Right lobe of liver (tissue), 6 donors: ENCODE data around the gene SH3PXD2A. TPM values are rescaled to one million over a fixed set of nuclear protein-coding genes. Genes with fewer than 3 reads are reported as not detected.

ENCODE experiments used
- ATAC-seq, 4 donors: fragments of 200-7000 bp; cut with Tn5 transposase; one replicate each; pipeline ENCODE4 v1.9.1; 2020; ENCODE audit warnings: mild to moderate bottlenecking in 4 of 4, moderate library complexity in 4 of 4
- DNase-seq, 3 donors: peaks; one replicate each; pipeline ENCODE4 v3.0.0-alpha.2; 2020
- H3K27ac ChIP-seq, 3 donors: fragments of 200-600 bp; one replicate each; pipeline ENCODE4 v1.8.0; 2022
- H3K27me3 ChIP-seq, 2 donors: fragments of 200-600 bp; one replicate each; pipeline ENCODE4 v1.8.0; 2022
- H3K36me3 ChIP-seq, 4 donors: fragments of 200-600 bp; sonication (generic) in 1 of 4; one replicate each; pipeline versions ENCODE4 v1.5.1 to v1.8.0; 2017 to 2022; ENCODE audit warnings: control low read depth in 1 of 4
- H3K4me1 ChIP-seq, 4 donors: fragments of 200-600 bp; sonication (generic) in 1 of 4; one replicate each; pipeline versions ENCODE4 v1.5.1 to v1.8.0; 2017 to 2022; ENCODE audit warnings: control low read depth in 1 of 4
- H3K4me3 ChIP-seq, 3 donors: fragments of 200-600 bp; one replicate each; pipeline ENCODE4 v1.8.0; 2022
- H3K9me3 ChIP-seq, 4 donors: fragments of 200-600 bp; sonication (generic) in 1 of 4; one replicate each; pipeline versions ENCODE4 v1.5.1 to v1.8.0; 2017 to 2022; ENCODE audit warnings: control low read depth in 1 of 4
- CTCF ChIP-seq, 4 donors: fragments of 200-600 bp in 3 of 4; fragments of 450-650 bp in 1 of 4; IDR thresholded peaks; one replicate each; pipeline versions ENCODE4 v1.5.1 to v1.8.0; 2016 to 2022; ENCODE audit warnings: antibody characterized with exemption in 4 of 4, mild to moderate bottlenecking in 2 of 4
- POLR2A ChIP-seq: fragments of 450-650 bp; IDR thresholded peaks from one replicate; pipeline ENCODE4 v1.6.1; 2017; ENCODE audit warnings: antibody characterized with exemption, mild to moderate bottlenecking
- WGBS: methylation state at CpG from one replicate; pipeline ENCODE4 v1.1.6; 2018; ENCODE audit warnings: low coverage, low lambda C conversion rate; ENCODE audit not compliant: insufficient coverage; ENCODE audit errors: missing lambda C conversion rate; 5-methylcytosine and 5-hydroxymethylcytosine counted together
- intact Hi-C, 2 donors: fragments of 100-400 bp; cut with DNase I; formaldehyde crosslinking; loops; one replicate each; pipeline versions ENCODE4 v1.11.2 to v1.14.1; 2022
- total RNA-seq, 6 experiments: library from RNA; depleted of rRNA in 2 of 6; stranded (reverse); fragments of >200 nt in 2 of 6; fragmentation: NEBNext Ultra II Directional in 3 of 6; extraction: Animal tissue kit (Norgen Biotek cat#: 25700) in 3 of 6; gene quantifications; one replicate each; pipeline versions ENCODE4 v1.1.0 to v1.2.4, GENCODE V29; 2016 to 2023
- donor health status: DM: no; HTN: yes; CAD: no.
- donor health status: DM: no; HTN: no; CAD: no.
- donor health status: DM: no; HTN: no; CAD: no.
- donor health status: DM: no; HTN: yes; CAD: no.
- donor health status: DM: no; HTN: yes; CAD: no.

The SH3PXD2A gene
- total RNA-seq, 6 experiments from 2014 or later, result 3.0 to 38.3 (median 10.0) TPM

- DNase-seq, result peak in 1 of 3 donors; percentile 65
- Histone ChIP-seq H3K9me3 (no peaks in the 10 kb centered on the region), H3K27me3 (no peaks in the 10 kb centered on the region), H3K4me1 (peaks cover 0 to 14% (median 3%) of the 10 kb centered on the region in 4 donors), H3K36me3 (no peaks in the 10 kb centered on the region), H3K27ac (no peak overlapping the region), H3K4me3 (no peak overlapping the region)
- ATAC-seq, result peak; percentile 54 to 65 (median 61)
- 55% methylated on average over 15 of the region's 15 CpGs for WGBS
- TF ChIP-seq POLR2A (no peak), CTCF (IDR thresholded peaks at IDR 0.05) (peak; percentile 68 to 77 (median 74))
- intact Hi-C loops, result loop anchor here (5.0 kb wide), 1 partner anchor 147 kb away; no protein-coding TSS in a partner anchor
These were observed 4.0 kb upstream of the SH3PXD2A start for GRCh38 chr10:103859161-103860086.

- WGBS, result 61% methylated on average over 4 of the region's 5 CpGs
- no peaks in the 10 kb centered on the region for H3K9me3 ChIP-seq
- H3K4me3 ChIP-seq, result no peak overlapping the region
- TF ChIP-seq POLR2A (no peak), CTCF (IDR thresholded peaks at IDR 0.05) (no peak)
- no peak overlapping the region for H3K27ac ChIP-seq
- DNase-seq, result no peak
- H3K4me1 ChIP-seq, result peaks cover 0 to 17% (median 3%) of the 10 kb centered on the region in 4 donors
- H3K27me3 ChIP-seq, result no peaks in the 10 kb centered on the region
- intact Hi-C loops, result loop anchor here (5.0 kb wide), 1 partner anchor 146 kb away; no protein-coding TSS in a partner anchor
- no peaks in the 10 kb centered on the region for H3K36me3 ChIP-seq
- no peak for ATAC-seq
These were observed 3.0 kb upstream of the SH3PXD2A start for GRCh38 chr10:103858360-103858759.

GRCh38 chr10:103856797-103857170 lies 1.4 kb upstream of the SH3PXD2A start:
- no peak for ATAC-seq

More at GRCh38 chr10:103856797-103857170, 1.4 kb upstream of the SH3PXD2A start:
- Histone ChIP-seq H3K27me3 (no peaks in the 10 kb centered on the region), H3K4me3 (no peak overlapping the region), H3K4me1 (peaks cover 0 to 17% (median 3%) of the 10 kb centered on the region in 4 donors), H3K36me3 (no peaks in the 10 kb centered on the region), H3K9me3 (no peaks in the 10 kb centered on the region), H3K27ac (peak overlapping the region in 1 of 3 donors; percentile 39)
- DNase-seq, result no peak
- intact Hi-C loops, result loop anchor here (5.0 kb wide), 1 partner anchor 144 kb away; no protein-coding TSS in a partner anchor
- TF ChIP-seq CTCF (IDR thresholded peaks at IDR 0.05) (no peak), POLR2A (no peak)
- WGBS, result 69% methylated on average over 4 of the region's 5 CpGs
